Left renal pelvis (tissue), 4 donors: Measurements from ENCODE around the gene ARR3. TPM values are rescaled to one million over a fixed set of nuclear protein-coding genes. Genes with fewer than 3 reads are reported as not detected.
"Not testable (repeated sequence)": the region's sequence is repeated elsewhere in the genome, so short reads cannot be mapped to it uniquely, and the experiment has no call there.

ENCODE experiments used
- DNase-seq, 4 donors: peaks; one replicate each; pipeline ENCODE4 v3.0.0-alpha.2; 2013; ENCODE audit warnings: low read depth in 4 of 4, low spot score in 3 of 4
- polyA plus RNA-seq, 4 donors: library from polyadenylated mRNA; unstranded; fragments of 120-200 nt; gene quantifications; one replicate each; pipeline ENCODE4 v1.2.1, GENCODE V29; 2013; ENCODE audit not compliant: insufficient read length in 4 of 4

ARR3 gene
- polyA plus RNA-seq, 4 donors: 0.23 to 1.2 (median 0.51) TPM

DNA sequence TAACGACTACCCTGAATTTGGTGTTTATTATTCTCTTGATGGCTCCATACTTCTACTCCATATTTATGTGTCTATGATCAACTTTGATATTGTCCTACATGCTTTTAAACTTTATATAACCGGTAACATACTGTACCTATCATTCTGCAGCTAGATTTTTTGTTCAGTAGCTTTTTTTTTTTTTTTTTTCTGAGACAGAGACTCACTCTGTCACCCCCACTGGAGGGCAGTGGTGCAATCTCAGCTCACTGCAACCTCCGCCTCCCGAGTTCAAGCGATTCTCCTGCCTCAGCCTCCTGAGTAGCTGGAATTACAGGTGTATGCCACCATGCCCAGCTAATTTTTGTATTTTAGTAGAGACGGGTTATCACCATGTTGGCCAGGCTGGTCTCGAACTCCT lies 5.9 kb downstream of the ARR3 start:
- DNase-seq: not testable (repeated sequence)

DNA sequence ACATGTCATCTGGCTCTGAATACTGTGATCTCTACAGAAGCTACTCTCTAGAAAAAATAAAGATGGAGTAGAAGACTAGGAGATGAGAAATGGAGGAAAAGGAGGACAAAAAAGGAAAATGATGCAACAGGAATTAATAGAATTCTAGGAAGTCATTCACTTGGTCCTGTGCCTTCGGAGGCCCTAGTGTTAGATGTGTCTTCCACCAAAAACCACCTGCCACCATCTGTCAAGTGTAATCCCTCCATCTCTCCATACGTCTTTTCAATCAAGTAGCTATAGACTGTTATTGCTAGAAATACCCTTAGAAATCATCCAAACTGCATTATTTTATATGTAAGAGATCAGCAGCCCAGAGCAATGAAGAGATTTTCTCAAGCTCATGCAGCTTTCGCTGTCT lies 10.9 kb downstream of the ARR3 start:
- no peak for DNase-seq

DNA sequence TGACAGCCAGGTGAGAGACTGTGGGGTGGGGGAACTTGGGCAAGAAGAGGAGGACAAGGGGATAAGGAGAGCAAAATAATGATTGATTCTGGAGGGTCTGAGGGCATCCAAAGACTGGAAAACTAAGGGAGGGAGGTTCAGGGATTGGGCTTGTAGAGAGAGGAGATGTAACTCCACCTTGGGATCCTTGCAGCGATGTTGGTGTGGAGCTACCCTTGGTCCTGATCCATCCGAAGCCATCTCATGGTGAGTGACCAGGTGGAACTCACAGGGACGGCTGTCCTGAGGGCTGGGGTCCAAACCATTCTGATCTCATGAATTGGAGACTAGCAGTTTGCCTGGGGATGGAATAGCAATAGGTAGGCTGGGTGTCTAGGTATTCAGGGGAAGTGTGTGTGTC lies 12.4 kb downstream of the ARR3 start:
- no peak for DNase-seq

DNA sequence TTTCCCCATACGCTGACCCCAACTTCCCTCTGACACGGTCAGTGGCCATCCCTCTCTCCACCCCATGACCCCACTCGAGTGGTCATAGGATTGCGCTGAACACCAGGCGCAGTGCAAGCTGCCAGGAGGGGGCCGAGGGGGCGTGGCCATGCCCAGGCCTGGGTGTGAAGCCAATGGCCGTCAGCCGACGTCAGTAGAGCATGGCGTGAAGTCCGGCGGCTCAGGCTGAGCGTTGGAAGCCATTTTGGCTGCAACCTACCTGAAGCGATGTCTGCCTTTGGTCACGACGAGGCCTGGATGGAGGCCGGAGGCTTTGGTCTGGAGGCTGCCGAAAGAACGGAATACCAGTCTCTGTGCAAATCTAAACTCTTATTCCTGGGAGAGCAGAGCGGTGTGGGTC lies 13.8 kb downstream of the ARR3 start, which contains the start of gene RAB41:
Gene RAB41 (plus strand): TSS at position 222 of the 400 bp plus-strand sequence. CDS start 46 bp downstream, at position 268.
- no peak for DNase-seq

DNA sequence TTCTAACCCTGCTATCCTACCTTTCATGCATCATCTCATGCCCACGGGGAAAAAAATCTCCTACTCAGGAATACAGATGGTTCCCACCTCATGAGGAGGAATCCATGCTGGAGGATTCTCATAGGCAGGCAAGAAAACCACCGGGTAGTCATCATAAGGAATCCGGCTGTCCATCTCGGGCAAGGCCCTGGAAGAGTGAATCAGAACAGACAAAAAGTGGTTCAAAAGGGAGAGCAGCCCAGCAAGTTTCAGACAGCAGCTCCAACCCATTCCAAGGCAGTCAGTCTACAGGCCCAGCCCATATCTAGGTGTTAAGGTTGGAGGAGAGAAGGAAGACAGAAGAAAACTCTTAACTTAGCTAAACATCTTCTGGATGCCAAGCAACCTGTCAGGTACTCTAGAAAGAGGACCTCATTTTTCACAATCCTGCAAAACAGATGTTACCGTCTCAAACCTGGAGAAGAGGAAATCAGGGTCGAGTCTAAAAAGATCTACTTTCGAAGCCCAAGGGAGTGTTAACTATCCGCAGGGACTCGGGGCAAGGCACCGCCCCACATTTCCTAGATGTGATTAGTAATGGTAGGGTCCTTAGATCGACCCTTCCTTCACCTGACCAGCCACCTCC lies 21.1 kb downstream of the ARR3 start:
- DNase-seq: no peak

DNA sequence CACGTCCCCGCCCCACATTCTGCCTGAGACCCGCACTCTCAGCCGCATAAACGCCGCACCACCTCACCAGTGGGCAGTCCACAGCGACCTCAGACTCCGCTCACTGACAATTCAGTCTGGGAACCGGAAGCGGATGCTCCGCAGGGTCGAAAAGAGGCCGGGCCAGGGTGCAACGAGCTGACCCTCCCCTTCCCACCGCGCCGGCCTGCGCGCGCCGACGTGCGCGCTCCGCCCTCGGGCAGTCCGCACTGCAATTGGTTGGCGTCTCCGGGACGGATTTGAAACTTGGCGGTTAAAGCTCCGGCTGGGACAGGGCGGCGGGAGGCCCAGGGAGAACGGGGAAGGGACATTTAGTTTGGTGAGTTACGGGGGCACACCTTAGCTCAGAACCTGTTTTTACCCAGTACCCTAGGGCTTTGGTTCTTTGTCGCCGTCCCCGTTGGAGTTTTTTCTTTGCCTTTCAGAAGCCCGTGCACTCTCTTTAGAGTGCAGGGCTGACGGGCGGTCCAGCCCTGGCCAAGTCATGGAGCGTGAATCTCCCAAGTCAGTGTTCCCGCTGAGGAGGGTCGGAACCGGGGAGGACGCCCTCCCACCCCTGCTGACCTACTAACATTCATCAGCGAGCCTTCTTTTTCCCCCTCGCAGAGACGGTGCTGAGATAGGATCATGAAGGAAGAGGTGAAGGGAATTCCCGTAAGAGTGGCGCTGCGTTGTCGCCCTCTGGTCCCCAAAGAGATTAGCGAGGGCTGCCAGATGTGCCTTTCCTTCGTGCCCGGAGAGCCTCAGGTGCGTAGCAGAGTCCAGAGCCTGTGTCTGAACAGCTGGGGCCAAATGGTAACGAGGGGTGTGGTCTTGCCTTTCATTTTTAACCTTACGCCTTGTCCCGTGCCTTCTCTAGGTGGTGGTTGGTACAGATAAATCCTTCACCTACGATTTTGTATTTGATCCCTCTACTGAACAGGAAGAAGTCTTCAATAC lies 21.9 kb downstream of the ARR3 start, which contains the start of the genes KIF4A and PDZD11:
Gene KIF4A (plus strand): TSS at position 312 of the 978 bp plus-strand sequence. CDS start 355 bp downstream, at position 667.
Gene PDZD11 (minus strand): TSS at position 135 of the 978 bp plus-strand sequence. CDS start 586 bp downstream, outside the sequence.
- peak; percentile 51 to 61 (median 54) for DNase-seq

DNA sequence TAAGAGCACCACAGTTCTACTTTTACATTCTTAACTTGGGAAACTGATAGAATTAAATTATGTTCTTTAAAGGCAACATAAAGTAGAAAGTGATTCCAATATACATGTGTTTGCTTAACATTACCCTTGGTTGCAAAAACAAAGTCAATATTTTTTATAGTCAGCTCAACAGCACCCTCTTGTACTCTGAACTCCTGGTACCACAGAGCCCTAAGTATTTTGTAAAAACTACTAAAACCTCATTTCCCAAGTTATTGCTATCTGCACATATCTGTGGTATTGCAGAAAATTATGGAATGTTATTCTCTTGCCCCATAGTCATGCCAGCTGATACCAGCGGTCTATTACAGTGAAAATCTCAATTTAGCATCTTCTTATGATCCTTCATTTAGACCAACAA lies 24.7 kb downstream of the ARR3 start:
- DNase-seq: no peak

DNA sequence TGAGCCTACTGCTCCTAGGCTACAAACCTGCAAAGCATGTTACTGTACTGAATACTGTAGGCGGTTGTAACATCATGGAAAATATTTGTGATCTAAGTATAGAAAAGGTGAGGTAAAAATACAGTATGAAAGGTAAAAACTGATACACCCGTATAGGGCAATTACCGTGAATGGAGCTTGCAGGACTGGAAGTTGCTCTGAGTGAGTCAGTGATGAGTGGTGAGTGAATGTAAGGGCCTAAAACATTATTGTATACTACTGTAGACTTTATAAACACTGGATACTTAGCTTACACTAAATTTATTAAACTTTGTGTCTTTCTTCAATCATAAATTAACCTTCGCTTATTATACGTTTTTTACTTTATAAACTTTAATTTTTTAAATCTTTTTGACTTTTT lies 25.5 kb downstream of the ARR3 start:
- no peak for DNase-seq

DNA sequence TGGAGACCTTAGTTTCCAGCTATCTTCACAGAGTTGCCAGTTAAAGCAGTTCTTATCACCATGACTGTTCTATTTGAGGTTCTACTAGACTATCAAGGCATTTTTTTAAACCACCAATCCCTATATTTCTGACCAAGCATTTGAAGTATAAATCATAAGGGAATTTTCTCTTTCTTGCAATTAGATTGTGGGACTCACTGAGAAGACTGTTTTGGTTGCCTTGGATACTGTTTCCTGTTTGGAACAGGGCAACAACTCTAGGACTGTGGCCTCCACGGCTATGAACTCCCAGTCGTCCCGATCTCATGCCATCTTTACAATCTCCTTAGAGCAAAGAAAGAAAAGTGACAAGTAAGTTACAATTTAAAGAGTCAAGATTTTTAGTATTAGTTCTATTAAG lies 33.6 kb downstream of the ARR3 start:
- DNase-seq: no peak

DNA sequence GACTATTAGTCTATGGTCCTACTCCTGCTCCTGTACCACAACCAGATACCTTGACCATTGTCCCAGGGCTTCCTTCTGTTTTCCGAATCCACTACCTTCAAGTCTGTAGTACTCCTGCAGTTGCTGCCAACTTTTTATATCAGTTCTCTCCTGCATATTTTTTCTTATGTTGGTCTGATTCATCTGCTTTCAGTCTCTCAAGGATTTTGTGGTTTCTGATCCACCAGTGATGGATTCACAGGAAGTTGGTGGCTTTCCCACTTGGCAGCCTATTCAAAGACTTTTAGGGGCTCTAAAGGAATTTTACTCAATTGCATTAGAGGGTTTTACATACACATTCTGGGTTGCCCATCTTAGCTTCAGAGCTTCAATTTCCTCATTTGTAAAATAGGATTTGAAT lies 45.4 kb downstream of the ARR3 start:
- DNase-seq: no peak

DNA sequence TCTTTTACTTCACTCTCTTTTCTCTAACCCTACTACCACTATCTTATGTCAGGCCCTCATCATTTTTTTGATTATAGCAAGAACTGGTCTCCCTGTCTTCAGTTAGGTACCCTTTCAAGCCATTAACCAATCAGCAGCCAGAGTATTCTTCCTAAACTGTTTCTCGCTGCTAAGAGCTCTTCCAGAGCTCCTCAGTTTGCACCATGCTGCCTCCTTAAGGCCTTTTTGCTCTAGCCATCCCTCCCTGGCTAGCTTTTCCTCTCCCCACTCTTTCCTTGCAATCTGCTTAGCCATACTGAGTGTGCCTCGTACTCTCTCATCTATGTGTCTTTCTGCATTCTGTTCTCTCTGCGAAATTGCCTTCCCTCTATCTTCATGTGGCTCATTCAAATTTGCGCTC lies 54.6 kb downstream of the ARR3 start:
- DNase-seq: no peak

DNA sequence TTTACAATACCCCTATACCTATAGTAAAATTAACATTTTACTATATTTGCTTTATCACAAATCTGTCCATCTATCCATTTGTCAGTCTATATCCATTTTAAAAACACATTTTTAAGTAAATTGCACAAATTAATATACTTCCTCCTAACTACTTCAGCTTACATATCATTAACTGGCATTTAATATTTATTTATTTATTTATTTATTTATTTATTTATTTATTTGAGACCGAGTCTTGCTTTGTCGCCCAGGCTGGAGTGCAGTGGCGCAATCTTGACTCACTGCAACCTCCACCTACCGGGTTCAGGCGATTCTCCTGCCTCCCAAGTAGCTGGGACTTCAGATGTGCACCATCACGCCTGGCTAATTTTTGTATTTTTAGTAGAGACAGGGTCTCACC lies 55.5 kb downstream of the ARR3 start:
- DNase-seq: not testable (repeated sequence)

DNA sequence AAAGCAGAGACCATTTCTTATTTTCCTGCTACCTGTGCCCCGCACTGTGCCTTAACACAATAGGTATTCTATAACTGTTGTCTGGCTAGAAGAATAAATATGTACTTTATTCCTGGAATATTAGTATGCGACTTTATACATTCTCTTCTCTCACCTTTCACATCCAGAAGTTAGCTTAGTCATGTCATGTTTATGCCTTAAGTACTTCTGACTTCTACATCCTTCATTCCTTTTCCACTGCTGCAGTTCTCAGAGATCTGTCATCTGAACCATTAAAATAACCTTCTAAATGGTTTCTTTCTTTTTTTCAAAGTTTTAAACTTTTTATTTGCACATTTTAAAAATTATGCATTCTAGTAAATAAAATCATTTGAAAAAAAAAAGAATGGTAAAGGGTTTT lies 56.2 kb downstream of the ARR3 start:
- no peak for DNase-seq

DNA sequence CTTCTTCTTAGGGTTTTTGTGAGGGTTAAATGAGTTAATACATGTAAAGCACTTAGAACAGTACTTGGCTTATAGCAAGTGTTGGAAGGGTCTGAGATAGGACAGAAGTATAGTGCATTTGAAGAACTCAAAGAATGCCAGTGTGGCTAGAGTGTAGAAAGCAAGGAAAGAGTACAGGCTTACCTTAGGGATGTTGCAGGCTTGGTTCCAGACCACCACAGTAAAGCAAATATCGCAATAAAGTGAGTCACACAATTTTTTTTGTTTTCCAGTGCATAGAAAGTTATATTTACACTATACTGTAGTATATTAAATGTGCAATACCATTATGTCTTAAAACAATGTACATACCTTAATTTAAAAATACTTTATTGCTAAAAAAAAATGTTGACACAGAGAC lies 63.0 kb downstream of the ARR3 start:
- DNase-seq: no peak

Other genes starting within 250 kb of the ARR3 start
- not detected for gene AWAT2, start 218.4 kb upstream of the ARR3 start, polyA plus RNA-seq
- gene OTUD6A, start 205.9 kb upstream of the ARR3 start, polyA plus RNA-seq: under 1 TPM in 1 of 4 donors, not detected in 3; 0.09 TPM
- 100 to 1,000 TPM in 2 of 4 donors, 10 to 100 TPM in 2; 86.7 to 109 (median 98.2) TPM for gene IGBP1, start 134.9 kb upstream of the ARR3 start, polyA plus RNA-seq
- not detected for gene DGAT2L6, start 90.9 kb upstream of the ARR3 start, polyA plus RNA-seq
- not detected for gene AWAT1, start 33.7 kb upstream of the ARR3 start, polyA plus RNA-seq
- under 1 TPM; 0.14 to 0.27 (median 0.21) TPM for gene P2RY4, start 8.1 kb upstream of the ARR3 start, polyA plus RNA-seq
- 1 to 10 TPM in 1 of 4 donors, under 1 TPM in 3; 0.66 to 1.1 (median 0.86) TPM for gene RAB41, start 13.8 kb downstream of the ARR3 start, polyA plus RNA-seq
- gene PDZD11, start 21.6 kb downstream of the ARR3 start, polyA plus RNA-seq: 10 to 100 TPM; 48.4 to 57.9 (median 55.1) TPM
- gene KIF4A, start 21.8 kb downstream of the ARR3 start, polyA plus RNA-seq: 10 to 100 TPM; 14.1 to 18.7 (median 16.8) TPM
- gene GDPD2, start 155.0 kb downstream of the ARR3 start, polyA plus RNA-seq: 1 to 10 TPM in 3 of 4 donors, under 1 TPM in 1; 0.37 to 2.4 (median 1.5) TPM
- 10 to 100 TPM; 31.2 to 45.6 (median 42.1) TPM for gene DLG3, start 176.5 kb downstream of the ARR3 start, polyA plus RNA-seq